BJ (cell line): ENCODE results near the gene ADAM10. TPM values are rescaled to one million over a fixed set of nuclear protein-coding genes. Genes with fewer than 3 reads are reported as not detected.

Source experiments
- CTCF ChIA-PET: fragments of 350-600 bp; formaldehyde crosslinking; extraction: SDS; loops from one replicate; lab custom pipeline; 2021; ENCODE audit warnings: antibody characterized with exemption, inconsistent platforms; lab: Yijun Ruan, JAX
- POLR2A ChIA-PET: fragments of 300-600 bp; sonication (Branson Sonifier 250); formaldehyde crosslinking; extraction: SDS; loops from one replicate; lab custom pipeline; 2021; ENCODE audit warnings: antibody characterized with exemption; lab: Charles Lee
- DNase-seq: peaks from one replicate; pipeline ENCODE4 v3.0.0-alpha.2; 2011; ENCODE audit warnings: low read depth
- H3K27me3 ChIP-seq: 2 replicates; pipeline ENCODE4 v1.6.0; 2011; ENCODE audit warnings: low read length; ENCODE audit not compliant: control insufficient read depth, insufficient read depth
- H3K36me3 ChIP-seq: 2 replicates; pipeline ENCODE4 v1.5.1; 2011; ENCODE audit warnings: low read length; ENCODE audit not compliant: control insufficient read depth, insufficient read depth
- H3K4me3 ChIP-seq: 2 replicates; pipeline ENCODE4 v1.5.1; 2011; ENCODE audit warnings: low read depth, mild to moderate bottlenecking, control low read depth, low read length
- CTCF ChIP-seq: IDR thresholded peaks from 2 replicates; pipeline ENCODE4 v1.5.1; 2011; ENCODE audit warnings: low read depth, mild to moderate bottlenecking, control low read depth, inconsistent platforms, low read length, moderate library complexity; ENCODE audit not compliant: insufficient read depth
- polyA plus RNA-seq: library from polyadenylated mRNA; depleted of rRNA; stranded (reverse); fragments of >200 nt; gene quantifications from 2 replicates; pipeline ENCODE4 v1.2.3, GENCODE V29; 2011

The ADAM10 gene
- polyA plus RNA-seq, 1 experiment, result 106 TPM

GRCh38 chr15:58701376-58701775, 48.1 kb downstream of the ADAM10 start:
- Histone ChIP-seq H3K4me3 (no peak overlapping the region), H3K36me3 (no peaks in the 10 kb centered on the region), H3K27me3 (no peaks in the 10 kb centered on the region)
- CTCF ChIA-PET, result no interaction called here
- TF ChIP-seq CTCF, result no peak
- no peak for DNase-seq
- POLR2A ChIA-PET, result no interaction called here

- TF ChIP-seq CTCF, result no peak
- CTCF ChIA-PET, result no interaction called here
- Histone ChIP-seq H3K36me3 (no peaks in the 10 kb centered on the region), H3K4me3 (no peak overlapping the region), H3K27me3 (no peaks in the 10 kb centered on the region)
- no peak for DNase-seq
- POLR2A ChIA-PET, result no interaction called here
Observed at GRCh38 chr15:58699769-58700168, 49.7 kb downstream of the ADAM10 start.

GRCh38 chr15:58698887-58699641, 50.4 kb downstream of the ADAM10 start:
- Histone ChIP-seq H3K36me3 (no peaks in the 10 kb centered on the region), H3K4me3 (no peak overlapping the region), H3K27me3 (no peaks in the 10 kb centered on the region)
- POLR2A ChIA-PET, result interaction anchor here (0.6 kb wide), 1 partner anchor 13 kb away, joined by 4 read pairs; no protein-coding TSS in a partner anchor
- no peak for DNase-seq
- no peak for TF ChIP-seq CTCF
- CTCF ChIA-PET, result no interaction called here

GRCh38 chr15:58697220-58697619, 52.3 kb downstream of the ADAM10 start:
- TF ChIP-seq CTCF, result no peak
- Histone ChIP-seq H3K4me3 (no peak overlapping the region), H3K36me3 (no peaks in the 10 kb centered on the region; the same call in 1 of the 2 replicates), H3K27me3 (no peaks in the 10 kb centered on the region)
- DNase-seq, result no peak
- ChIA-PET POLR2A (no interaction called here), CTCF (no interaction called here)

GRCh38 chr15:58696738-58697137, 52.8 kb downstream of the ADAM10 start:
- ChIA-PET CTCF (no interaction called here), POLR2A (no interaction called here)
- TF ChIP-seq CTCF, result no peak
- no peaks in the 10 kb centered on the region; the same call in 1 of the 2 replicates for H3K36me3 ChIP-seq
- no peaks in the 10 kb centered on the region for H3K27me3 ChIP-seq
- no peak overlapping the region for H3K4me3 ChIP-seq
- DNase-seq, result no peak
